Placental epithelial cell (primary cell): ENCODE data around the gene CCDC85C. TPM values are rescaled to one million over a fixed set of nuclear protein-coding genes. Genes with fewer than 3 reads are reported as not detected.

Experiments used
- small RNA-seq: library from RNA; depleted of rRNA; stranded (forward); fragments of <200 nt; gene quantifications from one replicate; pipeline ENCODE3, GENCODE V24; 2012
- total RNA-seq: library from RNA; depleted of rRNA; stranded (reverse); fragments of >200 nt; gene quantifications from 2 replicates; pipeline ENCODE4 v1.2.3, GENCODE V29; 2012

Gene CCDC85C
- total RNA-seq = 29.8 and 36.2 TPM in 2 replicates

GRCh38 chr14:99603471-99604277, at the start of gene CCDC85C:
Gene CCDC85C (minus strand): TSS chr14:99604207. CDS start chr14:99603959, 248 bp downstream.

GRCh38 chr14:99644723-99645544, 40.9 kb upstream of the CCDC85C start, which contains the start of gene HHIPL1:
Gene HHIPL1 (plus strand): TSS chr14:99645129. CDS start chr14:99645208, 79 bp downstream.

DNA sequence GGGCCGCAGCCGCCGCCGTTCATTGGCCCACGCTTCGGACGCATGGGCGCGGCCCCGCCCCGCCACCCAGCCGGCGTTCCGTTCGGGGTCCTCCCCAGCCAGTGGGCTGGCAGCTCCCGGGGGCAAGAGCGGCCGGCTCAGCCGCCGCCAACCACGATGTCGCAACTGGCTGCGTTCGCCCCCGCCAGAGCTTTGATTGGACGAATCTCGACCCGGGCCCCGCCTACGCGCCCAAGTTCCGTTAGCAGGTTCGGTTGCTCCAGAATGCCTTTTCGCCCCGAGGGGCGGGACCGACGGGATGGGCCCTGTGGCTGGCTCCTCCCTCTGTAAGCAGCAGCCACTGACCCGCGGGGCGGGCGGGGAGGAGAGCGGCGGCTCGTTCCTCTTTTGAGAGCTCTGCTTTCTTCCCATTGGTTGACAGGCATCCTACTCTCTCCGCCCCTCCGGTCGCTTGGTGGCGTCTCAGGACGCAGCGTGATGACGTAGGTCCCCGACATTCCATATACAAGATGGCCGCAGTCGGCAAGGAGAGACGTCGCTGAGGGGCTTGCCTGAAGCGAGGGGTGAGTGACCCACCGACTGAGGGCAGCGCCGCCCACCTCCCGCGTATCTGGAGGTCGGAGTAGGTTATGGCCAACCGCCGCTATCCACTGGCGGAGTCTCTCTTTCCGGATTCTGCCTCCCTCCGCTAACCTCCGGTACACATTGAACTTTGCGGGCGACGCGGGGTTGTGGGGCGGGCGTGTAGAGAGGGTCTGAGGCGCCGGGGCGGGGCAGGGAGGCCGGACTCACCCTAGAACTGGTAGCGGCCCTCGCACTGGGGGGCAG, 122.9 kb downstream of the CCDC85C start, which contains the start of gene CCNK:
Gene CCNK, plus strand, starts transcription at position 493 of the 828 bp plus-strand sequence. CDS start 11,269 bp downstream, outside the sequence.

DNA sequence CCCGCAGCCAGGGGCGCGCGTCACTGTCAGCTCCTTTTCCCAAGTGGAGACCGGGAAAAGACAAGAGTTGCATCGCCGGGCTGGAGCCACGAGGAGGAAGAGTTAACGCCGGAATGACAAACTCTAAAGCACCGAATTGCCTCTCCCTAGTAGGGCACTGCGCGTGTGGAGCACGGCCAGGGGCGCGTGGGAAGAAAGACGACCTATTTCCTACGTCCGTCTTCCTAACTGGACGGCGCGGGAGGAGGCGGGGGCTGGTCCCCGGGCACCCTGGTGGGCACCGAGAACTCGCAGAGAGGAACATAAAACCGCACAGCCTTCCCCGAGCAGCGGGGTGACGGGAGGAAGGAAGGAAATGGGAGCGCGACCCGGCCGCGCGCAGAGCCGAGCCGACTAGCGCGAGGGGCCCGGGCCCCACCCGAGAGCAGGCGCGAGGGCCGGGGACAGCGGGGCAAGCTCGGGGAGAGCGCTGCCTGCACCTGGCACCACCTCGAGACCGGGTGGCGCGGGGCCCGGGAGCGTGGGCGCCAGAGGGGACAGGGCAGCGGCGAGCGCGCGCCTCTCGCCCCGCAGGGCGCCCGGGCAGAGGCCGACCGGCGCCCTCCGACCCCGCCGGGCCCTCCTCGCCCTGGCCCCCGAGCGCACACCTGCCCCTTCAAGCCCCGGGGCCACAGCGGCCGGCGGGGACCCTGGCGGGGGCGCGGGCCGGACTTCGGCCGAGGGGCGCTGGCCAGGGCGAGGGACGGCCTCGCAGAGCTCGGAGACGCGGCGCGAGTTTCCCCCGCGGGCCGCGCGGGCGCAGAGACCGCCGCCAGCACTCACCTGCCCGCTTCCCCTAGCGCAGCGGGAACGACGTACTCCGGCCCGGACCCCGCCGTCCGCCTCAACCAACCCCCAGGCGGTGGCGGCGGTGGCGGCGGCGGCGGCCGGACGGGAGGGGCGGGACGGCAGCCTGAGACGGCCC, 123.8 kb downstream of the CCDC85C start, which contains the start of gene SETD3:
Gene SETD3, minus strand, starts transcription at position 954 of the 964 bp plus-strand sequence. CDS start 15,054 bp downstream, outside the sequence.

Small RNA genes within 50 kb of the gene (small RNA-seq; reads per million reads assigned to genes)
- gene RF00019 = not detected

Other genes starting within 250 kb of the CCDC85C start
- gene SETD3, start 123.3 kb downstream of the CCDC85C start, total RNA-seq = 159 and 195 TPM in 2 replicates
- gene CCNK, start 122.8 kb downstream of the CCDC85C start, total RNA-seq = 33.8 and 54.4 TPM in 2 replicates
- 6.7 and 7.5 TPM in 2 replicates for gene HHIPL1, start 40.9 kb upstream of the CCDC85C start, total RNA-seq
- gene CYP46A1, start 80.1 kb upstream of the CCDC85C start, total RNA-seq = 0.87 and 1.2 TPM in 2 replicates
- gene EML1, start 189.2 kb upstream of the CCDC85C start, total RNA-seq = 8.9 and 18.5 TPM in 2 replicates